Measurements from ENCODE around the gene KMT2C.

Gene KMT2C

GRCh38 chr7:152089183-152089582, 346.6 kb downstream of the KMT2C start:
- Histone ChIP-seq H3K9me3 (ENCODE audit: severe bottlenecking) (peaks cover 6% of the 10 kb centered on the region), H3K36me3 (0 out of 2 replicates have a peak, but pooled peaks cover under 1% of the 10 kb centered on the region), H3K4me3 (ENCODE audit: low read depth, low read length) (no peak overlapping the region), H3K27me3 (ENCODE audit: insufficient read depth, low read depth, severe bottlenecking) (no peaks in the 10 kb centered on the region), H3K27ac (no peak overlapping the region)
- no peak for DNase-seq
- no peak for TF ChIP-seq CTCF (IDR thresholded peaks at IDR 0.05; ENCODE audit: low read depth, low read length)

GRCh38 chr7:152086513-152086912, 349.3 kb downstream of the KMT2C start:
- TF ChIP-seq CTCF (IDR thresholded peaks at IDR 0.05; ENCODE audit: low read depth, low read length): no peak
- H3K36me3 ChIP-seq: no peaks in the 10 kb centered on the region
- no peak for DNase-seq

GRCh38 chr7:152085131-152085530, 350.7 kb downstream of the KMT2C start:
- H3K27ac ChIP-seq: no peak overlapping the region
- H3K4me3 ChIP-seq (ENCODE audit: low read depth, low read length): no peak overlapping the region
- H3K9me3 ChIP-seq (ENCODE audit: severe bottlenecking): peaks cover 6% of the 10 kb centered on the region
- H3K27me3 ChIP-seq (ENCODE audit: insufficient read depth, low read depth, severe bottlenecking): no peaks in the 10 kb centered on the region
- no peaks in the 10 kb centered on the region for H3K36me3 ChIP-seq
- TF ChIP-seq CTCF (IDR thresholded peaks at IDR 0.05; ENCODE audit: low read depth, low read length): no peak
- no peak for DNase-seq

More at GRCh38 chr7:152086513-152086912, 349.3 kb downstream of the KMT2C start:
- Histone ChIP-seq H3K9me3 (ENCODE audit: severe bottlenecking) (peaks cover 6% of the 10 kb centered on the region), H3K27me3 (ENCODE audit: insufficient read depth, low read depth, severe bottlenecking) (no peaks in the 10 kb centered on the region), H3K4me3 (ENCODE audit: low read depth, low read length) (no peak overlapping the region), H3K27ac (no peak overlapping the region)
